Ishikawa (cell line): Measurements from ENCODE around the gene NNAT.

ENCODE experiments used
- CEBPB ChIP-seq: IDR thresholded peaks from 2 replicates; pipeline ENCODE4 v1.6.1; 2012
- CREB1 ChIP-seq: IDR thresholded peaks from 2 replicates; pipeline ENCODE4 v1.6.1; 2012; ENCODE audit warnings: low read depth
- EGR1 ChIP-seq: IDR thresholded peaks from 2 replicates; pipeline ENCODE4 v1.6.1; 2012
- EP300 ChIP-seq: IDR thresholded peaks from 2 replicates; pipeline ENCODE4 v1.6.1; 2012; ENCODE audit warnings: borderline replicate concordance
- FOXM1 ChIP-seq: IDR thresholded peaks from 2 replicates; pipeline ENCODE4 v1.6.1; 2012; ENCODE audit warnings: low read depth, borderline replicate concordance
- MAX ChIP-seq: IDR thresholded peaks from 2 replicates; pipeline ENCODE4 v1.6.1; 2012
- RAD21 ChIP-seq: IDR thresholded peaks from 2 replicates; pipeline ENCODE4 v1.6.1; 2012; ENCODE audit warnings: low read depth
- REST ChIP-seq: IDR thresholded peaks from 2 replicates; pipeline ENCODE4 v1.6.1; 2012; ENCODE audit warnings: low read depth, mild to moderate bottlenecking
- TAF1 ChIP-seq: IDR thresholded peaks from 2 replicates; pipeline ENCODE4 v1.6.1; 2012; ENCODE audit warnings: low read depth, mild to moderate bottlenecking
- TCF12 ChIP-seq: IDR thresholded peaks from 2 replicates; pipeline ENCODE4 v1.6.1; 2012; ENCODE audit warnings: low read depth
- TEAD4 ChIP-seq: IDR thresholded peaks from 2 replicates; pipeline ENCODE4 v1.6.1; 2012
- YY1 ChIP-seq: IDR thresholded peaks from 2 replicates; pipeline ENCODE4 v1.6.1; 2012; ENCODE audit warnings: low read depth
- ZBTB7A ChIP-seq: IDR thresholded peaks from 2 replicates; pipeline ENCODE4 v1.6.1; 2012; ENCODE audit warnings: low read depth

GRCh38 chr20:37494301-37494700 lies 26.7 kb upstream of the NNAT start:
- TF ChIP-seq RAD21, result no peak
- TF ChIP-seq EP300, result no peak
- TF ChIP-seq EGR1, result no peak
- TF ChIP-seq REST, result no peak
- no peak for TF ChIP-seq TAF1
- no peak for TF ChIP-seq TCF12
- no peak for TF ChIP-seq YY1
- no peak for TF ChIP-seq ZBTB7A
- no peak for TF ChIP-seq TEAD4
- TF ChIP-seq CEBPB, result no peak
- no peak for TF ChIP-seq MAX
- no peak for TF ChIP-seq FOXM1
- TF ChIP-seq CREB1, result no peak
